ENCODE data around the gene WDFY2. TPM values are rescaled to one million over a fixed set of nuclear protein-coding genes. Genes with fewer than 3 reads are reported as not detected.

Gene WDFY2
- total and polyA plus RNA-seq, 7 experiments from 2014 or later: 3.2 to 44.3 (median 18.6) TPM

DNA sequence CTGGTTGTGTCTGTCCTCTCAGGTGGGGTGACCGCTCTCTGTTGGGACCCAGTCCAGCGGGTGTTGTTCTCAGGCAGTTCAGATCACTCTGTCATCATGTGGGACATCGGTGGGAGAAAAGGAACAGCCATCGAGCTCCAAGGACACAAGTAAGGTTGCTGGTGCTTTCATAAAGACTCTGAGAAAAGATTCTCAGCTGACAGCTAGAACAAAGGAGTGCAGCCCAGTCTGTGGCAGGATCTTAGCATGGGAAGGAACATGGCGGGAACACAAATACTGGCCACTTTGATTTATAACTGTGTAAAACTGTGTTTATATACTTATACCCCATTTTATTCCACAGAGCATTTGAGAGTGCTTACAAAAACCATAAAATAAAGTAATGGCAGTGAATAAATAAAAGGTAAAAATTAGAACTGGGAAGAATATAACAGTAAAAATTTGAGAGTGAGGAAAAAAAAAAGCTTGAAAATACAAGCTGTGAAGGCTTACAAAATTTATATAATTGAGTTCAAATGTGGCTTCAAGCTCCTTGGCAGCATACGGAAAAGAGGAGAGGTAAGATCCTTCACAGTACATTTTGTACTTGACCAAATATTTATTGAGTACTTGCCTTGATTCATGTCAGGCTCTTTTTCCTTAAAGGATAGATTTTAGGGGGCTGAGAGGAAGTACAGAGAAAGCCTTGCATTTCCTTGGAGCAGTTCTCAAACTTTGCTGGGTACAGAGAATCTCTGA lies 154.9 kb downstream of the WDFY2 start:
- H3K36me3 Mint-ChIP-seq: peaks cover 23 to 65% (median 50%) of the 10 kb centered on the region in 5 donors
- intact Hi-C loops (cut with micrococcal nuclease): no loop called here
- peaks cover 0 to 3% (median 0%) of the 10 kb centered on the region in 11 donors for H3K9me3 Mint-ChIP-seq
- H3K27ac Mint-ChIP-seq: peak overlapping the region in 2 of 9 donors; percentile 10 to 51
- DNase-seq (no peak), ATAC-seq (no peak)
- ChIA-PET CTCF (interaction anchor here (0.5 kb wide), 2 partner anchors 21 to 189 kb away, joined by 3 read pairs; no protein-coding TSS in a partner anchor), POLR2A (interaction anchor here (1.2 kb wide), 2 partner anchors 8 to 285 kb away, joined by 3 read pairs; no protein-coding TSS in a partner anchor)
- Histone ChIP-seq H3K27ac (ENCODE audit: low read depth, low read length) (no peak overlapping the region), H3K27me3 (ENCODE audit: control insufficient read depth in 2 of 2, insufficient read depth in 2 of 2, low read length in 2 of 2) (no peaks in the 10 kb centered on the region), H3K9me3 (ENCODE audit: control insufficient read depth in 2 of 3, low read length in 3 of 3) (no peaks in the 10 kb centered on the region), H3K36me3 (ENCODE audit: control insufficient read depth in 2 of 3, insufficient read depth in 3 of 3, low read length in 3 of 3) (peaks cover 0 to 27% (median 0%) of the 10 kb centered on the region in 3 experiments), H3K4me3 (ENCODE audit: low read length) (no peak overlapping the region), H3K4me1 (ENCODE audit: control insufficient read depth in 2 of 2, insufficient read depth in 2 of 2, low read length in 2 of 2) (no peaks in the 10 kb centered on the region)
- no peaks in the 10 kb centered on the region for H3K27me3 Mint-ChIP-seq
- H3K4me1 Mint-ChIP-seq: peaks cover 0 to 9% (median 0%) of the 10 kb centered on the region in 7 donors
- H3K4me3 Mint-ChIP-seq: no peak overlapping the region

DNA sequence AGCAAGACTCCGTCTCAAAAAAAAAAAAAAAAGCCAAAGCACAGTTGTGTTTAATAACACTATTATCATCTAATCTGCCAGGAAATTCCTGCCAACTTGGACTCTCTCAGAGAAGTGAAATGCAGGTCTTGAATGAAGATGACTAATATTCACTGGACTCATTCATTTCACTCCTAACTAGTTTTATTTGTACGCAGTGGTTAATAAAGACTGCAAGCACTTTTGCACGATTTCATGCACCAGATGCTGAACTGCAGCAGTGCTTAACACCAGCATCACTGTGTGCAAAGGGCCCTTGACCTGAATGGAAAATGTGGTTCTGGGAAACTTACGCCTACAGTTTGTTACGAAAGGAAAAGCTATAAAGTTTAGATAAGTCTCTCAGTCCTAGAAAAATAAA lies 156.4 kb downstream of the WDFY2 start:
- H3K4me3 Mint-ChIP-seq: no peak overlapping the region
- Histone ChIP-seq H3K27me3 (ENCODE audit: control insufficient read depth in 2 of 2, insufficient read depth in 2 of 2, low read length in 2 of 2) (no peaks in the 10 kb centered on the region), H3K27ac (ENCODE audit: low read depth, low read length) (no peak overlapping the region), H3K36me3 (ENCODE audit: control insufficient read depth in 2 of 3, insufficient read depth in 3 of 3, low read length in 3 of 3) (peaks cover 0 to 30% (median 0%) of the 10 kb centered on the region in 3 experiments), H3K9me3 (ENCODE audit: control insufficient read depth in 2 of 3, low read length in 3 of 3) (no peaks in the 10 kb centered on the region), H3K4me3 (ENCODE audit: low read length) (no peak overlapping the region), H3K4me1 (ENCODE audit: control insufficient read depth in 2 of 2, insufficient read depth in 2 of 2, low read length in 2 of 2) (no peaks in the 10 kb centered on the region)
- ATAC-seq (no peak), DNase-seq (no peak)
- intact Hi-C loops (cut with micrococcal nuclease): no loop called here
- peaks cover 0 to 9% (median 0%) of the 10 kb centered on the region in 7 donors for H3K4me1 Mint-ChIP-seq
- H3K36me3 Mint-ChIP-seq: peaks cover 23 to 71% (median 62%) of the 10 kb centered on the region in 5 donors
- ChIA-PET POLR2A (interaction anchor here (0.9 to 1.2 kb wide), 2 partner anchors 9 to 287 kb away, joined by 3 read pairs; partner anchors contain the start of gene INTS6), CTCF (no interaction called here)
- no peaks in the 10 kb centered on the region for H3K27me3 Mint-ChIP-seq
- no peak overlapping the region for H3K27ac Mint-ChIP-seq
- peaks cover 0 to 5% (median 2%) of the 10 kb centered on the region in 11 donors for H3K9me3 Mint-ChIP-seq

DNA sequence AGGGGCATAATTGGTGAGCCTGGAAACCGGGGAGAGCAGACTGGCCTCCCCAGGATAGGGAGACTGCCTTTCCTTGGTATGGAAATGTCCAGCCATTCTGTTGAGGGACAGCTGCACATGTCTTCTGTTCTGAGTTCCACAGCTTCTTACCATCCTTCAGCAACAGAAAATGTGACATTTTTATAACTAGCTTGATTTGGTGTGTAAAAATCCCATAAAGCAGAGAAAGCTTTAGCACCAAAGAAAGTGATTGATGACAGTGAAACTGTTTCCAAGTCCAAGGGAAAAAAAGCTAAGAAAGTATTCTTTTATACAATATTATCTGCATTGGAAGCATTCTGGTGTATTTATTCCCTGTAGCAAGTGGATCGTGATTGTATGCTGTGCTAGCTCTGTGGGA lies 157.8 kb downstream of the WDFY2 start:
- DNase-seq (no peak), ATAC-seq (no peak)
- Histone ChIP-seq H3K36me3 (ENCODE audit: control insufficient read depth in 2 of 3, insufficient read depth in 3 of 3, low read length in 3 of 3) (peaks cover 0 to 34% (median 0%) of the 10 kb centered on the region in 3 experiments), H3K9me3 (ENCODE audit: control insufficient read depth in 2 of 3, low read length in 3 of 3) (no peaks in the 10 kb centered on the region), H3K4me3 (ENCODE audit: low read length) (no peak overlapping the region), H3K27ac (ENCODE audit: low read depth, low read length) (no peak overlapping the region), H3K27me3 (ENCODE audit: control insufficient read depth in 2 of 2, insufficient read depth in 2 of 2, low read length in 2 of 2) (no peaks in the 10 kb centered on the region), H3K4me1 (ENCODE audit: control insufficient read depth in 2 of 2, insufficient read depth in 2 of 2, low read length in 2 of 2) (no peaks in the 10 kb centered on the region)
- ChIA-PET CTCF (no interaction called here), POLR2A (no interaction called here)
- H3K36me3 Mint-ChIP-seq: peaks cover 23 to 75% (median 68%) of the 10 kb centered on the region in 5 donors
- H3K9me3 Mint-ChIP-seq: peaks cover 0 to 13% (median 2%) of the 10 kb centered on the region in 11 donors
- peaks cover 0 to 9% (median 0%) of the 10 kb centered on the region in 7 donors for H3K4me1 Mint-ChIP-seq
- intact Hi-C loops (cut with micrococcal nuclease): no loop called here
- no peaks in the 10 kb centered on the region for H3K27me3 Mint-ChIP-seq
- no peak overlapping the region for H3K4me3 Mint-ChIP-seq
- H3K27ac Mint-ChIP-seq: no peak overlapping the region

DNA sequence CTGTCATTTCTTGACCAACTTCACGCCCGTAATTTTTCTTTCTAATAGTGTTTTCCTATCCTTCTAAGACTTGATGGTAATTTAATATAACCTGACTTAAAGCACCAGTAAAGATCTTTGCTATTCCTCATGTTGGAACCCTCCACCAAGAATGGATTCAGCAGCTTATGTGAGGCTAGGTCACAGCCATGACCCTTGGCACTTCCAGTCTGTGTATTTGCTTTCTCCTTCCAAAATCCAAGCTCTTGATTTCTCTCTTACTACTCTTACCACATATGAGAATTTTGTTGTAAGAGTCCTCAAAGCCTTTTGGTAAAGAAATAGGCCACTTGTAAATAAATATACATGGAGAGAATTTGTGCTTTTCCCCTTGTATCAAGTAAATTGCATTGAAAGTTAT lies 158.3 kb downstream of the WDFY2 start:
- peaks cover 0 to 34% (median 0%) of the 10 kb centered on the region in 3 experiments for H3K36me3 ChIP-seq (ENCODE audit: control insufficient read depth in 2 of 3, insufficient read depth in 3 of 3, low read length in 3 of 3)
- Mint-ChIP-seq H3K27ac (no peak overlapping the region), H3K9me3 (peaks cover 0 to 17% (median 2%) of the 10 kb centered on the region in 11 donors), H3K4me1 (peaks cover 0 to 8% (median 0%) of the 10 kb centered on the region in 7 donors), H3K36me3 (peaks cover 23 to 78% (median 69%) of the 10 kb centered on the region in 5 donors), H3K4me3 (no peak overlapping the region), H3K27me3 (no peaks in the 10 kb centered on the region)
- no peaks in the 10 kb centered on the region for H3K27me3 ChIP-seq (ENCODE audit: control insufficient read depth in 2 of 2, insufficient read depth in 2 of 2, low read length in 2 of 2)
- DNase-seq (no peak), ATAC-seq (no peak)
- POLR2A ChIA-PET: interaction anchor here (1.2 kb wide), 1 partner anchor 21 kb away, joined by 3 read pairs; no protein-coding TSS in a partner anchor
- CTCF ChIA-PET: no interaction called here
- no peak overlapping the region for H3K4me3 ChIP-seq (ENCODE audit: low read length)
- H3K9me3 ChIP-seq (ENCODE audit: control insufficient read depth in 2 of 3, low read length in 3 of 3): peaks cover 0 to 4% (median 0%) of the 10 kb centered on the region in 3 experiments
- H3K4me1 ChIP-seq (ENCODE audit: control insufficient read depth in 2 of 2, insufficient read depth in 2 of 2, low read length in 2 of 2): no peaks in the 10 kb centered on the region
- H3K27ac ChIP-seq (ENCODE audit: low read depth, low read length): no peak overlapping the region
- intact Hi-C loops (cut with micrococcal nuclease): no loop called here

- H3K4me1 Mint-ChIP-seq: no peaks in the 10 kb centered on the region
- peaks cover 14 to 78% (median 67%) of the 10 kb centered on the region in 5 donors for H3K36me3 Mint-ChIP-seq
- H3K4me3 Mint-ChIP-seq: no peak overlapping the region
- ChIA-PET CTCF (interaction anchor here (1.0 kb wide), 1 partner anchor 55 kb away, joined by 3 read pairs; no protein-coding TSS in a partner anchor), POLR2A (interaction anchor here (0.6 kb wide), 1 partner anchor 12 kb away, joined by 4 read pairs; no protein-coding TSS in a partner anchor)
- H3K4me3 ChIP-seq (ENCODE audit: low read length): no peak overlapping the region
- H3K4me1 ChIP-seq (ENCODE audit: control insufficient read depth in 2 of 2, insufficient read depth in 2 of 2, low read length in 2 of 2): no peaks in the 10 kb centered on the region
- no peak overlapping the region for H3K27ac ChIP-seq (ENCODE audit: low read depth, low read length)
- no peak for DNase-seq
- no peaks in the 10 kb centered on the region for H3K27me3 Mint-ChIP-seq
- no peaks in the 10 kb centered on the region for H3K27me3 ChIP-seq (ENCODE audit: control insufficient read depth in 2 of 2, insufficient read depth in 2 of 2, low read length in 2 of 2)
- H3K9me3 Mint-ChIP-seq: peaks cover 3 to 31% (median 8%) of the 10 kb centered on the region in 11 donors
- intact Hi-C loops (cut with micrococcal nuclease): no loop called here
- ATAC-seq: no peak
- H3K9me3 ChIP-seq (ENCODE audit: control insufficient read depth in 2 of 3, low read length in 3 of 3): peaks cover 0 to 10% (median 0%) of the 10 kb centered on the region in 3 experiments
- no peak overlapping the region for H3K27ac Mint-ChIP-seq
- peaks cover 0 to 31% (median 0%) of the 10 kb centered on the region in 3 experiments for H3K36me3 ChIP-seq (ENCODE audit: control insufficient read depth in 2 of 3, insufficient read depth in 3 of 3, low read length in 3 of 3)
These were observed 161.0 kb downstream of the WDFY2 start for GRCh38 chr13:51745243-51745642.

- POLR2A ChIA-PET: interaction anchor here (0.7 kb wide), 1 partner anchor 1694 kb away, joined by 3 read pairs; no protein-coding TSS in a partner anchor
- intact Hi-C loops (cut with micrococcal nuclease): no loop called here
- peaks cover 14 to 77% (median 55%) of the 10 kb centered on the region in 5 donors for H3K36me3 Mint-ChIP-seq
- Histone ChIP-seq H3K9me3 (ENCODE audit: control insufficient read depth in 2 of 3, low read length in 3 of 3) (peaks cover 0 to 10% (median 0%) of the 10 kb centered on the region in 3 experiments), H3K36me3 (ENCODE audit: control insufficient read depth in 2 of 3, insufficient read depth in 3 of 3, low read length in 3 of 3) (peaks cover 0 to 29% (median 0%) of the 10 kb centered on the region in 3 experiments), H3K27ac (ENCODE audit: low read depth, low read length) (no peak overlapping the region), H3K4me3 (ENCODE audit: low read length) (no peak overlapping the region), H3K27me3 (ENCODE audit: control insufficient read depth in 2 of 2, insufficient read depth in 2 of 2, low read length in 2 of 2) (no peaks in the 10 kb centered on the region), H3K4me1 (ENCODE audit: control insufficient read depth in 2 of 2, insufficient read depth in 2 of 2, low read length in 2 of 2) (no peaks in the 10 kb centered on the region)
- H3K4me1 Mint-ChIP-seq: peaks cover 0 to 3% (median 0%) of the 10 kb centered on the region in 7 donors
- H3K27ac Mint-ChIP-seq: no peak overlapping the region
- H3K4me3 Mint-ChIP-seq: no peak overlapping the region
- ATAC-seq (no peak), DNase-seq (no peak)
- H3K27me3 Mint-ChIP-seq: no peaks in the 10 kb centered on the region
- H3K9me3 Mint-ChIP-seq: peaks cover 3 to 31% (median 8%) of the 10 kb centered on the region in 11 donors
- CTCF ChIA-PET: no interaction called here
These were observed 162.5 kb downstream of the WDFY2 start for GRCh38 chr13:51746802-51747201.
